PFSK-1 (cell line): ENCODE measurements around the gene C22orf23.

ENCODE experiments used
- FOXP2 ChIP-seq: optimal IDR thresholded peaks from 2 replicates; pipeline ENCODE3; 2011; ENCODE audit warnings: borderline replicate concordance, control low read depth, inconsistent platforms; ENCODE audit not compliant: insufficient read depth; ENCODE audit errors: extremely low read length, extremely low read depth
- POLR2AphosphoS5 ChIP-seq: IDR thresholded peaks from 2 replicates; pipeline ENCODE4 v1.6.1; 2012; ENCODE audit warnings: low read depth, mild to moderate bottlenecking, control low read depth, low read length, moderate library complexity
- REST ChIP-seq, 2 experiments: IDR thresholded peaks; 2 replicates each; pipeline versions ENCODE4 v1.6.1 to v1.8.0; 2011 to 2012; ENCODE audit warnings: low read depth in 2 of 2, low read length in 2 of 2, control low read depth in 1 of 2, inconsistent platforms in 1 of 2, mild to moderate bottlenecking in 1 of 2, moderate library complexity in 1 of 2; ENCODE audit not compliant: insufficient read depth in 1 of 2
- SIN3A ChIP-seq: IDR thresholded peaks from 2 replicates; pipeline ENCODE4 v1.6.1; 2012; ENCODE audit warnings: mild to moderate bottlenecking, low read length, moderate library complexity, borderline replicate concordance; ENCODE audit not compliant: insufficient read depth
- TAF1 ChIP-seq: IDR thresholded peaks from 2 replicates; pipeline ENCODE4 v1.6.1; 2012; ENCODE audit warnings: low read length, control low read depth, borderline replicate concordance; ENCODE audit not compliant: insufficient read depth

The C22orf23 gene

GRCh38 chr22:37967637-37968451, 14.4 kb upstream of the C22orf23 start:
- TF ChIP-seq REST (IDR thresholded peaks at IDR 0.05; ENCODE audit: insufficient read depth in 1 of 2, low read depth in 2 of 2, low read length in 2 of 2) (no peak), TAF1 (no peak), POLR2AphosphoS5 (no peak)

- no peak for TF ChIP-seq FOXP2
- TF ChIP-seq TAF1, result no peak
- TF ChIP-seq REST (IDR thresholded peaks at IDR 0.05; ENCODE audit: insufficient read depth in 1 of 2, low read depth in 2 of 2, low read length in 2 of 2), result no peak
- TF ChIP-seq SIN3A, result no peak
- no peak for TF ChIP-seq POLR2AphosphoS5
Observed at GRCh38 chr22:37967147-37967546, 13.7 kb upstream of the C22orf23 start.

- TF ChIP-seq REST (IDR thresholded peaks at IDR 0.05; ENCODE audit: insufficient read depth in 1 of 2, low read depth in 2 of 2, low read length in 2 of 2), result no peak
- no peak for TF ChIP-seq POLR2AphosphoS5
- TF ChIP-seq SIN3A, result no peak
- TF ChIP-seq FOXP2, result no peak
- TF ChIP-seq TAF1, result no peak
Observed at GRCh38 chr22:37965940-37966664, 12.7 kb upstream of the C22orf23 start.

- TF ChIP-seq REST (IDR thresholded peaks at IDR 0.05; ENCODE audit: insufficient read depth in 1 of 2, low read depth in 2 of 2, low read length in 2 of 2) (no peak), SIN3A (no peak), TAF1 (no peak), FOXP2 (no peak), POLR2AphosphoS5 (no peak)
Observed at GRCh38 chr22:37961062-37961461, 7.7 kb upstream of the C22orf23 start.
